ENCODE measurements around the gene P3H2. TPM values are rescaled to one million over a fixed set of nuclear protein-coding genes. Genes with fewer than 3 reads are reported as not detected.

The P3H2 gene
- total and polyA plus RNA-seq, 2 experiments from 2014 or later: 14.5 TPM

GRCh38 chr3:189941679-189942078 lies 179.0 kb downstream of the P3H2 start:
- Histone ChIP-seq H3K9me2 (replicated peaks; ENCODE audit: insufficient read depth) (no peaks in the 10 kb centered on the region), H3K9me3 (ENCODE audit: low read depth) (no peaks in the 10 kb centered on the region), H2AFZ (peak overlapping the region; percentile 23), H3K4me3 (no peak overlapping the region), H3K27me3 (no peaks in the 10 kb centered on the region), H3K27ac (peak overlapping the region; percentile 74), H4K20me1 (ENCODE audit: insufficient read depth, poor library complexity, severe bottlenecking) (no peaks in the 10 kb centered on the region), H3K79me2 (no peaks in the 10 kb centered on the region), H3K4me1 (ENCODE audit: insufficient read depth) (peaks cover 24% of the 10 kb centered on the region), H3K36me3 (replicated peaks; ENCODE audit: insufficient read depth, low read depth) (no peaks in the 10 kb centered on the region), H3K4me2 (no peak overlapping the region)
- WGBS (ENCODE audit: low lambda C conversion rate, missing lambda C conversion rate): 43% methylated on average over 2 of the region's 2 CpGs
- peak; percentile 58 for DNase-seq (ENCODE audit: low spot score)
- no peak for TF ChIP-seq CTCF (IDR thresholded peaks at IDR 0.05; ENCODE audit: poor library complexity)
- TF ChIP-seq EZH2phosphoT487 (IDR thresholded peaks at IDR 0.05; ENCODE audit: low read depth, severe bottlenecking, unreplicated experiment): no peak

GRCh38 chr3:189941125-189941524 lies 179.6 kb downstream of the P3H2 start:
- H2AFZ ChIP-seq: peak overlapping the region; percentile 23
- H3K9me2 ChIP-seq (replicated peaks; ENCODE audit: insufficient read depth): no peaks in the 10 kb centered on the region
- H3K4me3 ChIP-seq: no peak overlapping the region
- H3K79me2 ChIP-seq: no peaks in the 10 kb centered on the region
- H4K20me1 ChIP-seq (ENCODE audit: insufficient read depth, poor library complexity, severe bottlenecking): no peaks in the 10 kb centered on the region
- H3K9me3 ChIP-seq (ENCODE audit: low read depth): no peaks in the 10 kb centered on the region
- WGBS (ENCODE audit: low lambda C conversion rate, missing lambda C conversion rate): 62% methylated on average over 5 of the region's 5 CpGs
- H3K27ac ChIP-seq: peak overlapping the region; percentile 74
- peaks cover 24% of the 10 kb centered on the region for H3K4me1 ChIP-seq (ENCODE audit: insufficient read depth)
- H3K36me3 ChIP-seq (replicated peaks; ENCODE audit: insufficient read depth, low read depth): no peaks in the 10 kb centered on the region
- TF ChIP-seq EZH2 (IDR thresholded peaks at IDR 0.05; ENCODE audit: borderline replicate concordance) (no peak), CTCF (IDR thresholded peaks at IDR 0.05; ENCODE audit: poor library complexity) (no peak)
- H3K27me3 ChIP-seq: no peaks in the 10 kb centered on the region
- no peak overlapping the region for H3K4me2 ChIP-seq
- DNase-seq (ENCODE audit: low spot score): peak; percentile 26

GRCh38 chr3:189937302-189938127 lies 183.2 kb downstream of the P3H2 start:
- WGBS (ENCODE audit: low lambda C conversion rate, missing lambda C conversion rate): 84% methylated on average over 7 of the region's 7 CpGs
- no peak overlapping the region for H3K4me3 ChIP-seq
- no peak overlapping the region for H3K27ac ChIP-seq
- no peak overlapping the region for H2AFZ ChIP-seq
- no peaks in the 10 kb centered on the region for H3K9me2 ChIP-seq (replicated peaks; ENCODE audit: insufficient read depth)
- no peak overlapping the region for H3K4me2 ChIP-seq
- peaks cover 13% of the 10 kb centered on the region for H3K4me1 ChIP-seq (ENCODE audit: insufficient read depth)
- TF ChIP-seq CTCF (IDR thresholded peaks at IDR 0.05; ENCODE audit: poor library complexity) (no peak), EZH2phosphoT487 (IDR thresholded peaks at IDR 0.05; ENCODE audit: low read depth, severe bottlenecking, unreplicated experiment) (no peak)
- no peaks in the 10 kb centered on the region for H3K79me2 ChIP-seq
- H3K36me3 ChIP-seq (replicated peaks; ENCODE audit: insufficient read depth, low read depth): no peaks in the 10 kb centered on the region
- H3K9me3 ChIP-seq (ENCODE audit: low read depth): no peaks in the 10 kb centered on the region
- no peaks in the 10 kb centered on the region for H4K20me1 ChIP-seq (ENCODE audit: insufficient read depth, poor library complexity, severe bottlenecking)
- DNase-seq (ENCODE audit: low spot score): no peak
- no peaks in the 10 kb centered on the region for H3K27me3 ChIP-seq

Measured in hepatocyte (in vitro differentiated cells).